HL-60 (cell line): ENCODE data around the gene MAN2A1.

Source experiments
- DNase-seq, 2 experiments: peaks; one replicate each; pipeline ENCODE4 v3.0.0-alpha.2; 2010 to 2020; ENCODE audit warnings: low read depth in 1 of 2, low spot score in 1 of 2
- H3K27ac ChIP-seq: fragments of 250-450 bp; sonication (Bioruptor Pico); replicated peaks from 2 replicates; pipeline ENCODE4 v1.5.1; 2020; ENCODE audit warnings: mild to moderate bottlenecking, moderate library complexity
- H3K27me3 ChIP-seq: fragments of 250-450 bp; sonication (Bioruptor Pico); 2 replicates; pipeline ENCODE4 v1.5.1; 2021; ENCODE audit warnings: mild to moderate bottlenecking, moderate library complexity; ENCODE audit not compliant: insufficient read depth, poor library complexity, severe bottlenecking
- H3K4me3 ChIP-seq: replicated peaks from 2 replicates; pipeline ENCODE4 v1.5.1; 2011; ENCODE audit warnings: mild to moderate bottlenecking, control low read depth, low read length; ENCODE audit not compliant: insufficient read depth
- GABPA ChIP-seq: IDR thresholded peaks from 2 replicates; pipeline ENCODE4 v1.6.1; 2012; ENCODE audit warnings: low read depth
- POLR2AphosphoS5 ChIP-seq: IDR thresholded peaks from 2 replicates; pipeline ENCODE4 v1.6.1; 2012; ENCODE audit warnings: low read depth
- REST ChIP-seq: IDR thresholded peaks from 2 replicates; pipeline ENCODE4 v1.6.1; 2012; ENCODE audit warnings: low read depth; ENCODE audit not compliant: insufficient replicate concordance
- SPI1 ChIP-seq: IDR thresholded peaks from 2 replicates; pipeline ENCODE4 v1.6.1; 2012; ENCODE audit warnings: low read depth, mild to moderate bottlenecking, borderline replicate concordance
- TF ChIP-seq, protein P1 (sequence below): IDR thresholded peaks from one replicate; pipeline ENCODE4 v1.5.1; 2011; ENCODE audit warnings: low read length, control low read depth, inconsistent platforms; ENCODE audit not compliant: insufficient read depth

The MAN2A1 gene

DNA sequence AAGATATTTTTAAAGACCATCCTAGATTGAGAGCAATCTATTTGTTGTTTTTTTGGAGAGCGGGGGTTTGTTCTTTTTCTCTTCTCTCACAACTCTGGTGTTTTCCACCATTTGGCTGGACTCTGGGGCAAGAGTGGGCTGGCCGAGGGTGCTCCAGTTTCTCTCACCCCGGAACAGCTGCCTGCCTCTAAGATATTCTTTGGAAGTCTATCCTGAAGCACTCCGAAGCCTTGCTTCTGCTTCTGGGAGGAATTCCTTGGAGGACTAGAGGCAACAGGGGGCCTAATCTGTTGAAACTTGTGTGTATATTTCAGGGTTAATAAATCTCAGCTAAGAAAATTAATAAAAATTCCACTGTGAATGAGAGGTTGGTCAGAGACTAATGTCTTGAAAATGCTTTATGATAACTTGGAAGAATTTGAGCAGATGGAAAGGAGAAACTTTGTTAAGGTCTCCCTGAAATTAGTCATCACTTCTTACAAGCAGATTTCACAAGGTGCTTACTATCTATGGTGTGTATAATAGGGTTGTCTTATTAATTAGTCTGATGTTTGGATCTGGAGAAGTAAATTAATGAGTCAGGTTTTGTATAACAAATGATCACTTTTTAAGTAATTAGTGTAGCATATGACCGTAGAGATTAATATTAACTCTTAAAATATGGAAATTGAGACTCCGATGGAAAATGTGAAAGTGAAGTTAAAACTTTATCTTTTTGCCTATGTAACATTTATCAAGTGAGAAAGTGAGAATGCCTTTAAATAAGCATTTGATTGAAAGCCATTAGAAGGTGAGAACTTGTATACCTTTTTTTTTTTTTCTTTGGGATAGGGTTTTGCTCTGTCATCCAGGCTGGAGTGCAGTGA lies 4.0 kb downstream of the MAN2A1 start:
- TF ChIP-seq POLR2AphosphoS5, result no peak
- no peak for TF ChIP-seq GABPA
- TF ChIP-seq, protein P1, sequence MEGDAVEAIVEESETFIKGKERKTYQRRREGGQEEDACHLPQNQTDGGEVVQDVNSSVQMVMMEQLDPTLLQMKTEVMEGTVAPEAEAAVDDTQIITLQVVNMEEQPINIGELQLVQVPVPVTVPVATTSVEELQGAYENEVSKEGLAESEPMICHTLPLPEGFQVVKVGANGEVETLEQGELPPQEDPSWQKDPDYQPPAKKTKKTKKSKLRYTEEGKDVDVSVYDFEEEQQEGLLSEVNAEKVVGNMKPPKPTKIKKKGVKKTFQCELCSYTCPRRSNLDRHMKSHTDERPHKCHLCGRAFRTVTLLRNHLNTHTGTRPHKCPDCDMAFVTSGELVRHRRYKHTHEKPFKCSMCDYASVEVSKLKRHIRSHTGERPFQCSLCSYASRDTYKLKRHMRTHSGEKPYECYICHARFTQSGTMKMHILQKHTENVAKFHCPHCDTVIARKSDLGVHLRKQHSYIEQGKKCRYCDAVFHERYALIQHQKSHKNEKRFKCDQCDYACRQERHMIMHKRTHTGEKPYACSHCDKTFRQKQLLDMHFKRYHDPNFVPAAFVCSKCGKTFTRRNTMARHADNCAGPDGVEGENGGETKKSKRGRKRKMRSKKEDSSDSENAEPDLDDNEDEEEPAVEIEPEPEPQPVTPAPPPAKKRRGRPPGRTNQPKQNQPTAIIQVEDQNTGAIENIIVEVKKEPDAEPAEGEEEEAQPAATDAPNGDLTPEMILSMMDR, result no peak
- no peak for TF ChIP-seq SPI1
- TF ChIP-seq REST, result no peak
- Histone ChIP-seq H3K27ac (no peak overlapping the region), H3K27me3 (no peaks in the 10 kb centered on the region), H3K4me3 (no peak overlapping the region)
- DNase-seq, result no peak

GRCh38 chr5:109694451-109694891 lies 4.7 kb downstream of the MAN2A1 start:
- Histone ChIP-seq H3K27me3 (no peaks in the 10 kb centered on the region), H3K4me3 (no peak overlapping the region)

More at GRCh38 chr5:109694451-109694891, 4.7 kb downstream of the MAN2A1 start:
- DNase-seq, result no peak
- TF ChIP-seq GABPA, result no peak
- TF ChIP-seq, protein P1, result no peak
- no peak for TF ChIP-seq REST
- no peak for TF ChIP-seq SPI1
- no peak for TF ChIP-seq POLR2AphosphoS5
- H3K27ac ChIP-seq, result no peak overlapping the region
